Activated naive CD8-positive, alpha-beta T cell treated with anti-CD3 and anti-CD28 coated beads for 36 hours (primary cell): ENCODE measurements around the gene UBE2D2. TPM values are rescaled to one million over a fixed set of nuclear protein-coding genes. Genes with fewer than 3 reads are reported as not detected.

Experiments used
- DNase-seq: peaks from one replicate; pipeline ENCODE4 v3.0.0; 2021
- H3K27ac Mint-ChIP-seq: one replicate; pipeline ENCODE4 v1.8.0; 2022; ENCODE audit warnings: mild to moderate bottlenecking, moderate library complexity, mixed read lengths
- H3K27me3 Mint-ChIP-seq: one replicate; pipeline ENCODE4 v1.8.0; 2022; ENCODE audit warnings: mild to moderate bottlenecking, mixed read lengths
- H3K36me3 Mint-ChIP-seq: one replicate; pipeline ENCODE4 v1.8.0; 2021; ENCODE audit warnings: mild to moderate bottlenecking, mixed read lengths
- H3K4me1 Mint-ChIP-seq: one replicate; pipeline ENCODE4 v1.8.0; 2021; ENCODE audit warnings: mixed read lengths
- H3K4me3 Mint-ChIP-seq: one replicate; pipeline ENCODE4 v1.8.0; 2022; ENCODE audit warnings: mild to moderate bottlenecking, moderate library complexity, mixed read lengths
- H3K9me3 Mint-ChIP-seq: one replicate; pipeline ENCODE4 v1.8.0; 2022; ENCODE audit warnings: mixed read lengths
- total RNA-seq, 2 experiments: library from RNA; stranded (reverse); gene quantifications; one replicate each; pipeline ENCODE4 v1.2.3, GENCODE V29; 2021

Gene UBE2D2
- total RNA-seq, 2 experiments from 2014 or later = 286 to 297 TPM

DNA sequence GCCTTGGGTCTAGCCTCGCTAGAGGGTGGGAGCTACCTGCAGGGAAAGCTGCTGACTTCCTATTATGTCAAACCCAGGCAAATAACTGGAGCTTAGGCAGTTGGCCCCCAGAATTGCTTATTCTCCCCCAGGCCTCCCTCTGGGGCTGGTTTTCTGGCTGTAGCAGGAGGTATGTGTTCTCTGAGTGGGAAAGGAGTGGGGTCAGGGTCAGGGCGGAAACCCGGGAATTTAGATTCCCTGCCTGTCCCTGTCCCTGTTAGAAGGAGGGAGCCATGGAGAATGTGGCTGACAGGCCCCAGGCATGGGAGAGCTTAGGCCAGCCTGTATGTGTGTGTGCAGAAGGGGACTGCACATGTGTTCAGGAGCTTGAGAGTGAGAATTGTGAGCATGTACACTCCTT, 73.4 kb downstream of the UBE2D2 start:
- peaks cover 3% of the 10 kb centered on the region for H3K36me3 Mint-ChIP-seq
- no peak for DNase-seq
- H3K9me3 Mint-ChIP-seq = no peaks in the 10 kb centered on the region
- peaks cover 39% of the 10 kb centered on the region for H3K4me1 Mint-ChIP-seq
- peak overlapping the region; percentile 43 for H3K27ac Mint-ChIP-seq
- no peaks in the 10 kb centered on the region for H3K27me3 Mint-ChIP-seq
- H3K4me3 Mint-ChIP-seq = no peak overlapping the region

DNA sequence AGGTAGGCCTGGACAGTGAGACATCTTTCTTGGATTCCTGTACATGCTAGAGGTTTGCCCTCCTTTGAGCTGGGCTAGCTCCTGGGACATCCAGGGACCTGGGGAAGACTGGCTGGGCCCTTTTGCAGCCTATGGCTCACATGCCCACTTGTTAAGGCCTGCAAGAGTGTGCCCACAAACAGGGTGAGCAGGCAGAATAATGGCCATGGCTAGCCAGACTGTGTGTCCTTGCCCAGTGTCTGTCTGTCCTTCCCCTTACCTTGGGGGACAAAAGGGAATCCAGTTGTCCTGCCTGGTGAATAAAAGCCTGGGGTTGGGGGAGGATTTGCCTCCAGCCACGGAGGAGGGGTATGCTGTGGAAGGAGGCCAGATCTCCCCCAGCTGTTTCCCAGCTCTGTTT, 74.1 kb downstream of the UBE2D2 start:
- H3K4me3 Mint-ChIP-seq = no peak overlapping the region
- no peak for DNase-seq
- no peaks in the 10 kb centered on the region for H3K9me3 Mint-ChIP-seq
- no peaks in the 10 kb centered on the region for H3K27me3 Mint-ChIP-seq
- H3K27ac Mint-ChIP-seq = peak overlapping the region; percentile 90
- peaks cover 3% of the 10 kb centered on the region for H3K36me3 Mint-ChIP-seq
- peaks cover 39% of the 10 kb centered on the region for H3K4me1 Mint-ChIP-seq

DNA sequence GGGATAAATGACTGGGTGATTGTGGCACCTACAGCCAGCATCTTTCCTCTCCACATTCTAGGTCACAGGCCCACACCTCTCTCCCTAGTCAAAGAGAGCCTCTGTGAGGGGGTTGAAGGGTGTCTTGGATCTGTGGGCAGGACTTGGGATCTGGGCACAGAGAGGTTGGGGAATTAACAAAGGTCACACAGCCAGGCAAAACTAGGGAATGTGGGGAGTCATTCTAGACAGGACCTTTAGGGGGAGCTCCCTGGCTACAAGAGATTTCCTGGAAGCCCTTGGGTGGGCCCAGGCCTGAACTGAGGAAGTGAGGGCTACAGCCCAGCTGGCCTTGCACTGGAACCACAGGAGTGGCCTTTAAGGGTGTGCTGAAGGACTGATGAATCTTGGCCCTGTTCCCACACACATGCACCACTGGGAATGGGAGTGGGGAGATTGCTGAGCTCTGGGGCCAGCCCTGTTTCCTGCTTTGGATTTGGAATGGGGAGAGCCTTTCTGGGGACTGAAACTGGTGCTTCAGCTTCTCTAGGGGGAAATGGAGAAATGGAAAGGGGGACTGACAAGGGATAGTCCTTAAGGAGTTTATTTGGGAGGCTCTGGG, 74.6 kb downstream of the UBE2D2 start:
- no peak for DNase-seq
- Mint-ChIP-seq H3K27me3 (no peaks in the 10 kb centered on the region), H3K4me3 (peak overlapping the region; percentile 48), H3K9me3 (no peaks in the 10 kb centered on the region), H3K4me1 (peaks cover 39% of the 10 kb centered on the region), H3K36me3 (peaks cover 3% of the 10 kb centered on the region), H3K27ac (peak overlapping the region; percentile 90)

DNA sequence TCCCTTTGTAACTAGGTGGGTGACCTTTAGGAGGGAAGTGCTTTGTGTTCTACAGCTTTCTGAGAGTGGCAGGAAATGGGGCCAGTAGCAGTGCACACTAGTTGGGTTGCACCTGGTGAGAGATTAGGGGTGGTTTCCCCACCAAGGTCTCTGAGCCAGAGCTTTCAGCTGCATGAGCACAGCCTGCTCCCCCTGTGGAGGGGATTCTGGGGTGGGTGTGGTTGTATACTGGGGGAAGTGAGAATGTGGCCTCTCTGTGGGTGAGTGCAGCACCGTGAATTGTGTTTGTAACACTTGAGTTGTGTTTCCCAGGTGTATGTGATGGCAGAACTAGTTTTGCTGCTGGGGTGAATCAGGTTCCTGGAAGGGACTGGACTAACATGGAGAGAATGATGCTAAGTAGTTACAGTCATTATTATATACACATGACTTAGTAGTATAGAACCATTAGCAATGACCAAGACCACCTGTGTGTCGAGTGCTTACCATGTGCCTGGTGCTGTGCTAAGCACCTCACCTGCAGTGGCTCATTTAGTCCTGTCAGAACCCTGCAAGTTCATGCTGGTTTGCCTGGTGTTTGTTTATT, 75.2 kb downstream of the UBE2D2 start:
- Mint-ChIP-seq H3K4me3 (peak overlapping the region; percentile 48), H3K27me3 (no peaks in the 10 kb centered on the region), H3K36me3 (peaks cover 3% of the 10 kb centered on the region), H3K4me1 (peaks cover 39% of the 10 kb centered on the region), H3K9me3 (no peaks in the 10 kb centered on the region), H3K27ac (peak overlapping the region; percentile 90)
- DNase-seq = peak; percentile 77

DNA sequence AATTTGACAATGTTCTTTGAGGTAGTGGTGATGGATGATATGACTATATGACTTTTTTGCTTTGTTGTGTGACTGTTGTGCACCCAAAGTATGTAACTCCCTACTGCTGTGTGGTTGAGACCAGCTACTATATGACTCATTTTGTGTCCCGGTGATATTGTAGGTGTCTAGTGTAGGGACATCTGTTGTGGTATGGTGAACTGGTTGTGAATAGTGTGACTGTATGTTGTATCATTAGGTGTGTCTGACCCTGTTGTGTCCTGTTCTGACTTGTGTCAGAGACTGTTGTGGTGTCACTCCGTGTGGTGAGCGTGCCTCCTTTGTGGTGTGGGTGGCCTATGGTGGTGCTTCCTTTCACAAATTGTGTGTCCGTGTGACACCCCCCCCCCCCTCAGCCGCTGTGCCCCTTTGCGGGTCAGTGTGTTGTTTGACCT, 75.9 kb downstream of the UBE2D2 start:
- Mint-ChIP-seq H3K4me1 (peaks cover 39% of the 10 kb centered on the region), H3K27ac (peak overlapping the region; percentile 90), H3K27me3 (no peaks in the 10 kb centered on the region), H3K36me3 (peaks cover 3% of the 10 kb centered on the region), H3K4me3 (peak overlapping the region; percentile 23), H3K9me3 (no peaks in the 10 kb centered on the region)
- peak; percentile 49 for DNase-seq

DNA sequence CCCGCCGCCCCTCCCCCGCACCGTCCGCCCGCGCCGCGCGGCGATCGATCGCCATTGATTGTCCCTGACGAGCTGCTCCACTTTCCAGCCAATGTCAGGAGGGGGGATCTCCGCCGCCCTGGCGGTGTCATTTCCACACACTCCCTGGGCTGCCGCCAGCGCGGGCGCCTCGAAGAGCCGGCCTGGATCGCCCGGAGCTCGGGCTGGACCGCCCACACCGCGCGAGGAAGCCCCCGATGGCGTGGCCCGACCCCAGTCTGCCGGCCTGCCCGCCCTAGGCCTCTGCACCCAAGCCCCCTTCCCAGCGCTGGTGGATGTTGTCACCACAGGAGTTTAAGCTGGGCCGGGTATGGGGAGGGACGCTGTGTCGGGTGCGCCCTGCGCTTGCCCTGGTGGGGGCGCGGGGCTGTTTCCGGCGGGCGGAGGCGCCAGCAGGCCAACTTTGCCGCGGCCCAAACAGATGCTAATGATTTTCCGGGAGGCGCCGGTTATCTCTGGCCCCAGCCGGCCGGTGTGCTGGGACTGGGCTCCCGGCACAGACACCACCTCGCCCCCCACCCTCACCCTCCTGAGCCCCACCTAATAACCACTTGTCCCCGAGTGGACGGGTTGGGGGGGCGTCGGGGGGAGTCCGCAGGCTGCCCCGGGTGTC, 76.4 kb downstream of the UBE2D2 start:
- H3K4me3 Mint-ChIP-seq = peak overlapping the region; percentile 52
- peaks cover 34% of the 10 kb centered on the region for H3K4me1 Mint-ChIP-seq
- H3K27me3 Mint-ChIP-seq = no peaks in the 10 kb centered on the region
- no peaks in the 10 kb centered on the region for H3K9me3 Mint-ChIP-seq
- peak overlapping the region; percentile 25 for H3K27ac Mint-ChIP-seq
- DNase-seq = peak; percentile 71
- H3K36me3 Mint-ChIP-seq = peaks cover 3% of the 10 kb centered on the region

DNA sequence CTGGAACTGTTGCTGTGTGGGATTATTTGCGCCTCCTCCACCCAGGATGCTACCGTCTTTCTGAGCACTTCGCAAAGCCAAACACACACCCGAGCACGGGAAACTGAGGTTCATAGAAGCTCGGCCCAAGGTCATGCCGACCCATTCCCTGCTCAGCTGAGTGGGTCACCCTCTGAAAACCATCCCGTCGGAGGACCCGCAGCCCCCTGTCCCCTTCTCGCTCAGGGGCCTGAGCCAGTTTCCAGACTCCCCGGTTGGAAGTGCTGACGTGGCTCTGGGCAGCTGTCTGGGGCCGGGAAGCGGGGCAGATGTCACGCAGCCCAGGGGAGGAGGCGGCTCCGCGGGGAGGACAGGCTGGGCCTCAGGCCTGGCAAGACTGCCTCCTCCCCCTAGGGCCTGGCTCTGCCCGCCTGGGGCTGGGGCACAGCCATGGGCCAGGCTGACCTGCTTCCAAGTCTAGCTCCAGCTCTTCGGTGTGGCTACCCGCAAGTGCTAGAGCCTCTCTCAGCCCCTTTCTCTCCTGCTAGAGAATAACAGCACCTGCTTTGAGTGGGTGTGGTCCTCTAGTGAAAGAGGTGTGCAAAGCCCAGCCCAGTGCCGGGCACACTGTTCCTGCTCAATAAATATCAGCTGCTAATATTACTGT, 77.1 kb downstream of the UBE2D2 start:
- Mint-ChIP-seq H3K4me1 (peaks cover 31% of the 10 kb centered on the region), H3K27ac (peak overlapping the region; percentile 25), H3K9me3 (no peaks in the 10 kb centered on the region), H3K36me3 (peaks cover 3% of the 10 kb centered on the region), H3K4me3 (no peak overlapping the region), H3K27me3 (no peaks in the 10 kb centered on the region)
- no peak for DNase-seq

DNA sequence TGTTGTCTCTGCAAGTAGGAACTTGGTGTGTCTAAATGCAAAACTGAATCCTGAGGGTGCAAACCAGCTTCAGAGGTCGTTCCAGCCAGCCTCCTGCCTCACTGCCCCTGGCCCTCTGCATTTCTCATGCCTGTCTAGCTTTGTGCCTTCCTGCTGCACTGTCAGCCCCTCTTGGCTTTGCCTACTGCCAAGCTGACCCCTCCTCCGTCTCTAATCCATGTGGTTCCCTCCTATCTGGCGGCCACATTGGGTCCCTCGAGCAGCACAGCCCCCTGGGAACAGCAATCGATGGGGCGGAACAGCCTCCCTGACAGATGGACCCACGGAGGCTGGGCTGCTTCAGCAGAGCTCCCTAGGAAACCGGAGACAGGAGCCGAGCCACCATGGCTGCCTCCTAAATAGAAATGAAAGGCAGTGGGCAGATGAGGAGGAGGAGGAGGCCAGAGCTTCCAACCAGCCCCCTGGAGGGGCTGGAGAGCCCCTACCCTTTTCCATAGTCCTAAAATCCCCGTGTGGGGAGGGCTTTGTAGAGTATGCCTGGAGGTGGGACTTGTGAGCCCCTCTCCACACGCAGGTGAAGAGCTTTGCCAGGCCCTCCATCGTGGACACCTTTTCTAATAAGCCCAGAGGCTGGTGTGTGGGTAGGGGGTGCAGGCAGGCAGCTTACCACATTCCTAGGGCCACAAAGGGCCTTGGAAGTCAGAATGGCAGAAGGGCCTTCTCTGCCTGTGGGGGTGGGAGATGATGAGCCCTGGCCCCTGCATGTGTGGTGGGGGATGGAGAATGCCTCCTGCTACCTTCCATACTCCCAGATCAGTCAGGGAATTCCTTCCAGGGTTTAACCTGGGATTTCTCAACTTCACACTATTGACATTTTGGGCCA, 77.8 kb downstream of the UBE2D2 start:
- H3K4me1 Mint-ChIP-seq = peaks cover 32% of the 10 kb centered on the region
- peaks cover 3% of the 10 kb centered on the region for H3K36me3 Mint-ChIP-seq
- H3K27me3 Mint-ChIP-seq = no peaks in the 10 kb centered on the region
- no peak overlapping the region for H3K4me3 Mint-ChIP-seq
- H3K9me3 Mint-ChIP-seq = no peaks in the 10 kb centered on the region
- DNase-seq = no peak
- peak overlapping the region; percentile 61 for H3K27ac Mint-ChIP-seq

DNA sequence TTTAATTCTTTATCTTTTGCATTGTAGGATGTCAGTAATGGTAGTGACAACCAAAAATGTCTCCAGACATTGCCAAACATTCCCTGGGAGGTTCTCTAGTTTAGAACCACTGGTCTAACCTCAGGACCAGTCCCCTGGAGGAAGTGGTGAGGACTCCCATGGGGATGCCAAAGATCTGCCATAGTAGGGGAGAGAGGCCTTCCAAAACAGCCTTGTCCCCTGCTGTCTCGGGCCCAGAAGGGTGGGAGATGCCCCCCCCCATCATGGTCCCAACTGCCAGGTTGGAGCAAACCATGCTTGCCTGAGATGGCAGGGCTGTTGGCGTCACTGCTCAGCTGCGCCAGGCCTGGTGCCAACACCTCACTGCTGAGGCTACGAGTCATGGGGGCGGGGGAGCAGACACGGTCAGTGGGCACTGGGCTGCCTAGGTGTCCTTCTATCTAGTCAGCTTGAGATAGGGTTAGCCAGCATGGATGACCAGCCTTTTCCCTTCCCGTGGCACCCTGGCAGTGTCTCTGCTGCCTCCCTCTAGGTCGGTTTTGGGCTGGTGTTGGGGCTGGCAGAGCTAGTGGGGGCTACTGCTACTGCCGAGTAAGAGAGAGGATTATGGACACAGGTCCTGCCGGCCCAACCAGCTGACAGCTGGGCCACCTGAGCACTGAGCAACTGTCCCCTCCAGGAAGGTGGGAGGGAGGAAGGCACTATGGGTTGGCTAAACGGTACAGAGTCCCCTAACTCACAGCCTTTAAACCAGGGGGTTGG, 78.7 kb downstream of the UBE2D2 start:
- Mint-ChIP-seq H3K27ac (peak overlapping the region; percentile 43), H3K36me3 (peaks cover 3% of the 10 kb centered on the region), H3K4me1 (peaks cover 30% of the 10 kb centered on the region), H3K4me3 (no peak overlapping the region), H3K9me3 (no peaks in the 10 kb centered on the region), H3K27me3 (peaks cover under 1% of the 10 kb centered on the region)
- no peak for DNase-seq

DNA sequence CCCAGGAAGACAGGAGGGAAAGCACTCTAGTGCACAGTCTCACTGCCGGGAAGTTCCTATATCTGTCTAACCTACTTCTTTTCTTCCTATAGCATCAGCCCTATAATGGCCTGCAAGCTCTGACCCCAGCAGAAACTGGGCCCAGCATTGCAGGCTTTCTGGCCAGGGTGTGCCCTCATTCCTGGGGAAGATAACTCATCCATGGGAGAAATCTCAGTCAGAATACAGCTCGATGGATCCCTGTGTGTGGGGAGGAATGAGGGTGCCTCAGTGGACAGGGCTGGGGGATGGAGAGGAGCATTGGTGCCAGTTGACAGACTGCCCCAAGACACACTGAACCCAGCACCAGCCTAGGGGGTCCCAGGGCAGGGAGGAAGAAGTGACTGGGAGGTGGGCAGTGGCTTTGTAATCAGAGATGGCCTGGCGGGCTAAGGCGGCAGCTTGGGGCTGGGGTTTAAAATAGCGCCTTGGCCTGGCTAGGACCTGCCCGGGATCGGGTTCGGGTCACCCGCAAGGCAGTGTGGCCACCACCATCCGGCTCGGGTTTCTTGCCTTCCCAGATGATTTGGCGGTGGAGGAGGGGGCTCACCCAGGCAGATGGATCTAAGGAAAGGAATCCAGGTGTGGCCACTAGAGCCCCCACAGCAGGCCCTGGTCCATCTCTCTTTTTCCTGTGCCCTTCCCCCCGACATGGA, 79.4 kb downstream of the UBE2D2 start:
- H3K27me3 Mint-ChIP-seq = peaks cover 5% of the 10 kb centered on the region
- no peak for DNase-seq
- H3K4me1 Mint-ChIP-seq = peaks cover 28% of the 10 kb centered on the region
- H3K9me3 Mint-ChIP-seq = no peaks in the 10 kb centered on the region
- H3K36me3 Mint-ChIP-seq = peaks cover 3% of the 10 kb centered on the region
- H3K27ac Mint-ChIP-seq = no peak overlapping the region
- peak overlapping the region; percentile 16 for H3K4me3 Mint-ChIP-seq

DNA sequence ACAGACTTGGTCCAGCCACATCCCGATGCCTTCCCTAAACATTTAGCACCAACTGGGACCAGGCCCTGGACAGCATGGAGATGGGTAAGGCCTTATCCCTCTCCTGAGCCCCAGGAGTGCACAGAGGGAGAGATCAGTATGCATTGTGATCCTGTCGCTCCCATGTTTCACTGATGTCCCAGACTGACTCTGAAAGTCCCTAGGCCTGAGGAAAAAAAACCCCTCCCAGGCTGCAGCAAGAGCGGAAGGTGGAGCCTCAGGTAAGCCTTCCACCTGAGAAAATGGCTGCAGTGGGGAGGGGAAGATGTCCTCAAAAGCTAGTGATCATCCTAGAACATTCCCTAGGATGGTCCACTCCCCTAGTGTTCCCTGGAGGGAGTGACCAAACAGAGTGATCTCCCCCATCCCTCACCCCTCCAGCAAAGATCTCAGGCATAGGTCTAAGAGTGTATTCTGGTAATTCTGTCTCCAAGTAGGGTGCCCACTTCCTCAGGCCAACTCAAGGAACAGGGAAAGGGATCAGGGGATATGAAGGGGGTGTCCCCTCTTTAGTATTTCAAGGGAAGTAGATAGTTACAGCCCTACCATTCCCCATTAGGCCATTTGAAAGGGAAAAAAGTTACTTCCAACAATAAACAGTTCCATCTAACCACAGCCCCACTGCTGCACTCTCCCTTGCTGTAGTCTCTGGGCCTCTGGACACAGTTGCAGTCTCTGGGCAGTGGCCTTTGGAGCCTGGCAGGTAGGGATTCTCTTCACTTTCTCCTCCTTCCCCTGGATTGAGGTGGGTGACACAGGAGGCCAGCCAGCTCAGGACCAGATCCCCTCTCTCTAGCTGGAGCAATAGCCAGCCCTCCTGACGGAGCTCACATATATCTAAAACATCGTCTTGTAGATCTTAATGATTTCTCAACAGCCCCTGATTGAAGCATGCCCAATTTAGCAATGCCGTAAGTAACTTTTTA, 80.3 kb downstream of the UBE2D2 start:
- Mint-ChIP-seq H3K4me1 (peaks cover 19% of the 10 kb centered on the region), H3K4me3 (no peak overlapping the region), H3K36me3 (peaks cover under 1% of the 10 kb centered on the region), H3K9me3 (no peaks in the 10 kb centered on the region), H3K27me3 (peaks cover 8% of the 10 kb centered on the region), H3K27ac (no peak overlapping the region)
- DNase-seq = no peak

DNA sequence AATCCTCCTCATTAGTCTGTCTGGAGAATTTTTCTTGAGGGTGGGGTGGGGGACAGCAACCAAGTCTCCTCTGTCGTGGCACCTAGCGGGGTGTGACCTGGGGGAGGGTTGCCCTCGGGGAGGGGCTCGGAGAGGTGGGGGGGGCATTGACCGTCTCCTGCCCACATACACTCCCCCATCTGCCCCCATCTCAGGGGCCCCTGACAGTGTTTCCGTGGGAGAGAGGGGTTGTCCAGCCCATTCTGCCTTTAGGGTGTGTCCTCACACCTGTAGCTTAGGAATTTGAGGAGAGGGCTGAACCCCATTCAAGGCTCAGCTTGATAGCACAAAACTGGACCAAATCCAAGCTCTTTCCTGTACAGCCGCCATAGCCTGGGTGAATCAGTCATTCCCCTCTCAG, 81.1 kb downstream of the UBE2D2 start:
- Mint-ChIP-seq H3K9me3 (no peaks in the 10 kb centered on the region), H3K4me1 (peaks cover 13% of the 10 kb centered on the region), H3K36me3 (no peaks in the 10 kb centered on the region), H3K27me3 (peaks cover 16% of the 10 kb centered on the region), H3K4me3 (no peak overlapping the region), H3K27ac (no peak overlapping the region)
- DNase-seq = no peak
